ENCODE data around the gene ENTREP3. TPM values are rescaled to one million over a fixed set of nuclear protein-coding genes. Genes with fewer than 3 reads are reported as not detected.
A peak's percentile ranks its signal among the peaks of the same experiment; 100 is the strongest.
"Not testable (repeated sequence)": the region's sequence is repeated elsewhere in the genome, so short reads cannot be mapped to it uniquely, and the experiment has no call there.

Gene ENTREP3
- total RNA-seq, 1 experiment from 2014 or later = 69.9 TPM

DNA sequence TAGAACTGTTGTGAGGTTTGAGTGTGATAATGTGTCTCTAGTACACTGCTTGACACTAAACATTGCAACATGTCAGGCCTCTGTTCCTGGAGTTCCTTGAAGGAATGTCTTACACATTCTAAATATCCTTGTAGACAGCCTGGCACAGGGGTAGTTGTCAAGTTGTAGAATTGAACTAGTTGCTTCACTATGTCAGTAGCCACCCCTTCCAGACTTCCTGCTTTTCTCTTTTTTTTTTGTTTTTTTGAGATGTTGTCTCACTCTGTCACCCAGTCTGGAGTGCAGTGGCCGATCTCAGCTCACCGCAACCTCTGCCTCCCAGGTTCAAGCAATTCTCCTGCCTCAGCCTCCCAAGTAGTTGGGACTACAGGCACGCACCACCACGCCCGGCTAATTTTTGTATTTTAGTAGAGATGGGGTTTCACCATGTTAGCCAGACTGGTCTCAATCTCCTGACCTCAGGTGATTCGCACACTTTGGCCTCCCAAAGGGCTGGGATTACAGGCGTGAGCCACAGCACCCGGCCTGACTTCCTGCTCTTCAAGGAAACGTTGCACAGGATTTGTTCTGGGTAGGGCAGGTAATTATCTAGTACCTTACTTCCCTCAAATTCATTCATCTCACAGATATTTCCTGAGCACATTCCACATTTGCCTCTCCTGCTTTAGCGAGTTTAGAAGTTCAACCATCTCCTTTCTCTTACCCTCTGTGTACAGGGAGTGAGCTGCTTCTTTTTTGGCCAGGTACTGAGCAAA, 34.9 kb downstream of the ENTREP3 start:
- H3K79me2 ChIP-seq (ENCODE audit: insufficient read depth, low read length); H3K9ac ChIP-seq (ENCODE audit: low read length); H3K9me2 ChIP-seq (ENCODE audit: insufficient read depth); H4K20me1 ChIP-seq (ENCODE audit: insufficient read depth); BruUV-seq (replicated peaks); H3K4me3 ChIP-seq (replicated peaks in 1 of 2; ENCODE audit: low read depth in 1 of 2, low read length in 2 of 2); H3K36me3 ChIP-seq (ENCODE audit: control insufficient read depth in 1 of 2, insufficient read depth in 2 of 2, low read length in 2 of 2); DNase-seq (ENCODE audit: low read depth, low spot score); RAD21 ChIA-PET (ENCODE audit: low non-redundant PET in 1 of 2, low total read pairs in 2 of 2, uncharacterized antibody in 2 of 2, unreplicated experiment in 2 of 2); ATAC-seq; intact Hi-C loops (cut with micrococcal nuclease); H3K9me3 ChIP-seq (ENCODE audit: control insufficient read depth in 1 of 2, insufficient read depth in 1 of 2, low read depth in 1 of 2, low read length in 2 of 2); H3K4me2 ChIP-seq (ENCODE audit: low read length); H3K27me3 ChIP-seq (ENCODE audit: insufficient read depth, low read length); POLR2A ChIA-PET; H3K27ac ChIP-seq (ENCODE audit: low read depth, low read length): not testable (repeated sequence)
- H3K4me1 ChIP-seq (ENCODE audit: control insufficient read depth in 1 of 2, insufficient read depth in 2 of 2, low read length in 2 of 2) = peaks cover 5 to 32% of the 10 kb centered on the region in 2 experiments
- CTCF ChIA-PET = interaction anchor here (1.1 kb wide), 1 partner anchor 40 kb away, joined by 3 read pairs; no protein-coding TSS in a partner anchor
- peak overlapping the region; percentile 95 for H2AFZ ChIP-seq (ENCODE audit: low read depth, low read length, poor library complexity, severe bottlenecking)

DNA sequence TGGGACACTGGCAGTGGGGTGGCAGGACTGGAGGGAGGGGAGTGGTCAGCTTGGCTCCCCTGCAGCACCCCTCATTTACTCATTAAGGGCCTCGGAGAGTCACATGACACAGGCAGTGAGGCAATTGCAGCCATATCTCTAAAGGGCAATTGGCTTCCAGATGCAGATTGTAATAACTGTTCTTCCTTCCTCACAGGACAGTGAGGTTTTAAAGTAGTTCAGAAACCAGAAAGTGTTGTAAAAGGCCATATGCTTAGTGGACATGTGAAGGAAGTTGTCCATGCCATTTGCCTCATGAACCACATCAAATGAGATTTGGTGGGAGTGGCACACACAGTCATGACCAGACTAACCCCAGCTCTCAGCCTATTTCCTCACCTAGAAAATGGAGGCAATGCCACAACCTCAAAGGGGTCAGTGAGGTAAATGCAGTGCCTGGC, 35.7 kb downstream of the ENTREP3 start:
- H3K36me3 ChIP-seq (ENCODE audit: control insufficient read depth in 1 of 2, insufficient read depth in 2 of 2, low read length in 2 of 2) = no peaks in the 10 kb centered on the region
- peak overlapping the region in 1 of 2 experiments; percentile 45; a peak in 1 of 4 replicates for H3K4me3 ChIP-seq (replicated peaks in 1 of 2; ENCODE audit: low read depth in 1 of 2, low read length in 2 of 2)
- ChIA-PET RAD21 (ENCODE audit: low non-redundant PET in 1 of 2, low total read pairs in 2 of 2, uncharacterized antibody in 2 of 2, unreplicated experiment in 2 of 2) (no interaction called here), POLR2A (interaction anchor here (0.8 to 0.9 kb wide), 2 partner anchors 13 to 26 kb away, joined by 3 to 4 read pairs; no protein-coding TSS in a partner anchor), CTCF (interaction anchor here (0.8 to 1.7 kb wide), 6 partner anchors 12 to 47 kb away, joined by 3 to 8 read pairs (median 4); partner anchors contain the start of genes KRTCAP2, MTX1 and THBS3)
- H3K79me2 ChIP-seq (ENCODE audit: insufficient read depth, low read length) = no peaks in the 10 kb centered on the region
- 0 out of 2 replicates have a peak overlapping the region, but pooled peaks have one; percentile 14 for H3K9ac ChIP-seq (ENCODE audit: low read length)
- H3K9me3 ChIP-seq (ENCODE audit: control insufficient read depth in 1 of 2, insufficient read depth in 1 of 2, low read depth in 1 of 2, low read length in 2 of 2) = no peaks in the 10 kb centered on the region
- TF ChIP-seq YY1 (IDR thresholded peaks at IDR 0.05; ENCODE audit: extremely low read depth, insufficient replicate concordance, low read depth, low read length) (peak; percentile 97), EZH2 (IDR thresholded peaks at IDR 0.05) (no peak)
- no TSS peak for BruUV-seq (replicated peaks)
- H3K4me1 ChIP-seq (ENCODE audit: control insufficient read depth in 1 of 2, insufficient read depth in 2 of 2, low read length in 2 of 2) = peaks cover 4 to 25% of the 10 kb centered on the region in 2 experiments
- peak overlapping the region; percentile 62 for H3K4me2 ChIP-seq (ENCODE audit: low read length)
- H3K27ac ChIP-seq (ENCODE audit: low read depth, low read length) = peak overlapping the region; percentile 28
- intact Hi-C loops (cut with micrococcal nuclease) = no loop called here
- no peaks in the 10 kb centered on the region for H4K20me1 ChIP-seq (ENCODE audit: insufficient read depth)
- H3K27me3 ChIP-seq (ENCODE audit: insufficient read depth, low read length) = no peaks in the 10 kb centered on the region
- DNase-seq (ENCODE audit: low read depth, low spot score) (no peak), ATAC-seq (peak; percentile 58)
- H3K9me2 ChIP-seq (ENCODE audit: insufficient read depth) = no peaks in the 10 kb centered on the region
- peak overlapping the region; percentile 95 for H2AFZ ChIP-seq (ENCODE audit: low read depth, low read length, poor library complexity, severe bottlenecking)

Measured in HCT116 (cell line).